GM15510 (cell line): ENCODE measurements around the gene MAP3K21.

Experiments used
- POLR2A ChIP-seq: IDR thresholded peaks from 3 replicates; pipeline ENCODE4 v1.6.1; 2011; ENCODE audit warnings: borderline replicate concordance; ENCODE audit not compliant: insufficient read length; ENCODE audit errors: extremely low read depth

Gene MAP3K21

DNA sequence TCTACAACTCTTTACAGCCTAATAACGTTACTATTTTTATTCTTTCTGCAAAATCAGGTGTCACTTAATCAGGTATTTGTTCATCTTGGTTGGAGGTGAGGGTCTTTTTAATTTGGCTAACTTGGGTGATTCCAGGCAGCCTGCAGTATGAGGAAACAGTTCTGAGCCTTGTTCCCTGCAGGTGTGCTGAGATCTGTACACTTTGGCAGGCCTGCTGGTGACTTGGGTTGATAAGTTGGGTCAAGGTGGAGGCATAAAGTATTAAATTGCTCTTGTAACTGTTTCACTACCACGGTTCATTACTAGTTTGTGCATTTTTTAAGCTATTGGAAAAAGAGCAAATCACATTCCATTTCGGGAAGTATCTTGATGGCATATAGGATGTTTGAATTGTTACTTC is 10.0 kb downstream of the MAP3K21 start:
- TF ChIP-seq POLR2A, result no peak

- no peak for TF ChIP-seq POLR2A
These were observed 10.6 kb downstream of the MAP3K21 start for GRCh38 chr1:233338102-233338501.

DNA sequence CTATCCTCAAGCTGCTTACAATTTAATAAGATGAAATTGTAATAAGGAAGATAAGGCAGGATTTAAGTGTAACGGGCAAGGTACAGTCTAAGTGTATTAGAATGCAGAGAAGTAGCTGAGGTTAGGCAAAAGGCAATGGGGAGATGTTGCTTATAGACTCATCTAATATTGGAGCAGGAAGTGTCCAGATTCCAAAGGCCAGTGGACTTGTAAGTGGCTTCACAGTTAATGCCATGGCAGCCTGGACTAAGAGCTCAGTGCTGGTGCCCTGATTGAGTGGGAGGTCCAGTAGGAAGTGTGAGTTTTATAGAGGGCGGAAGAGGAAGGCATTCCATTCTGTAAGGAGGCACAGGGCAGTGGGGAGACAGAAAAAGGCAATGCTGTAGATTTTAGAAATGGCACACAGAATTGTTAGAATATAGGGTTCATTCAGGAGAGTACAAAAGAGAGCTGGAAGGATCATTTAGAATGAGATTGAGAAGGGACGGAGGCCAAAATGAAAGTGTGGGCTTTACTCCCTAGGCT is 12.6 kb downstream of the MAP3K21 start:
- TF ChIP-seq POLR2A, result no peak

GRCh38 chr1:233340966-233341516 is 13.5 kb downstream of the MAP3K21 start:
- TF ChIP-seq POLR2A, result no peak

DNA sequence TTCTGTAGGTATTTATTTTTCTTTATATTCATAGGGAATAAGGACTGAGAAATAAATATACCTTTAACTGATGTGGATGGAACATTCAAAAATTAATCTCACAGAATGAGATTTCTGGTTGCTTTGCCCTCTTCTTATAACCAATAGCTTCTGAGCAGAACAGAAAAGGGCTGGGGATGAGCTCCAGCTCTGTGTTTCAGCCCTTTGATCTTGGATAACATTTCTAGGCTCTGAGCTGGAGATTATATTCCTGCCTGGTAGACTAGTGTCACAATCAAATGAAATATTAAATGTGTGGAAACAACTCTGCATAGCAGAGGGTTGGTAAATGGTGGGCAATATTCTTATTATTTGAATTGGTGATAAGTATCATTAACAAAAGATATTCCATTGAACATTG is 14.6 kb downstream of the MAP3K21 start:
- TF ChIP-seq POLR2A, result no peak

- no peak for TF ChIP-seq POLR2A
These were observed 15.7 kb downstream of the MAP3K21 start for GRCh38 chr1:233343262-233343661.

DNA sequence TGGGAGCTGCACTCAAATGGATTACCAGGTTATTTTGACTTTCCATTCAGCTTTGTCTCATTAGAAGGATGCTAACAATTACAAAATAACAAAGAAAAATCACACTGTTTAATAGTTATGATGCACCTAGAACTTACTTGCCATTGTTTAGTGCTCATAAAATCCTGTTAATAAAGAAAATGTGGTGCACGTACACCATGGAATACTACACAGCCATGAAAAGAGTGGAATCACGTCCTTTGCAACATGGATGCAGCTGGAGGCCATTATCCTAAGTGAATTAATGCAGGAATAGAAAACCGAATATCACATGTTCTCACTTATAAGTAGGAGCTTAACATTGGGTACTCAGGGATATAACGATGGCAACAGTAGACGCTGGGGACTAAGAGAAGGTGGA is 19.8 kb downstream of the MAP3K21 start:
- no peak for TF ChIP-seq POLR2A

DNA sequence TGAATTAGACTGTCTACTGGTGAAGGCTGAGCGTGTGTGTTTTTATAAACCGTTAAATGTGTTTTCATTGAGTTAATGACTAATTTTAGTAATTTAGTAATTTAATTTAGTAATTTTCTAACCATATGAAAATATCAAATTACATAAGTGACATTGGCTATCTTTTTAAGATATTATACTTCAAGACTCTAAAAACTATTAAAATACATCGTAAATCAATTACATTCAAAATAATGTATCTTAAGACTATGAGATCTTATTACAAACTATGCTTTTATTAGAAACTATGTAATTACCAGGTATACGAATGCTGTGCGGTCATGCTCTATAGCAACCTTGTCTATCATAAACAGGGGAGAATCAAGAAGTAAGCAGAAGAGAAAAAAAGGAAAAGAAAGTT is 21.6 kb downstream of the MAP3K21 start:
- TF ChIP-seq POLR2A, result no peak

DNA sequence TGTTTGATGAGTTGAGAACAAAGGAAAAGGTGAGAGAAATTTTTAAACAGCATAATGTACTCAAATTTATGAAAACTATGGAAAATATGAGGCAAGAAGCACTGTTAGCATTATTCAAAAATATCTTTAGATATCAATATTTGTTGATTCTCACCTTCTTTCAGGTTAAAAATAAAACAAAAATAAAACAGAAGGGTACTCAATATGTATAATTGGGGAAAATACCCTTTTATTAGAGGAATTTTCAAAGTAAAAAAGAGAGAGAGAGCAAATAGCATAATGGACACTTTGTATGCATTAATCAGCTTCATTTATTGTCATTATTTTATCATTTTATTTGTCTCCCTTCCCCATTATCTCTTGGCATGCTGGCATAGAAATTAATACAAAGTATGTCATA is 27.5 kb downstream of the MAP3K21 start:
- TF ChIP-seq POLR2A, result no peak

- no peak for TF ChIP-seq POLR2A
These were observed 28.5 kb downstream of the MAP3K21 start for GRCh38 chr1:233355841-233356704.

- TF ChIP-seq POLR2A, result no peak
These were observed 29.1 kb downstream of the MAP3K21 start for GRCh38 chr1:233356705-233356987.

DNA sequence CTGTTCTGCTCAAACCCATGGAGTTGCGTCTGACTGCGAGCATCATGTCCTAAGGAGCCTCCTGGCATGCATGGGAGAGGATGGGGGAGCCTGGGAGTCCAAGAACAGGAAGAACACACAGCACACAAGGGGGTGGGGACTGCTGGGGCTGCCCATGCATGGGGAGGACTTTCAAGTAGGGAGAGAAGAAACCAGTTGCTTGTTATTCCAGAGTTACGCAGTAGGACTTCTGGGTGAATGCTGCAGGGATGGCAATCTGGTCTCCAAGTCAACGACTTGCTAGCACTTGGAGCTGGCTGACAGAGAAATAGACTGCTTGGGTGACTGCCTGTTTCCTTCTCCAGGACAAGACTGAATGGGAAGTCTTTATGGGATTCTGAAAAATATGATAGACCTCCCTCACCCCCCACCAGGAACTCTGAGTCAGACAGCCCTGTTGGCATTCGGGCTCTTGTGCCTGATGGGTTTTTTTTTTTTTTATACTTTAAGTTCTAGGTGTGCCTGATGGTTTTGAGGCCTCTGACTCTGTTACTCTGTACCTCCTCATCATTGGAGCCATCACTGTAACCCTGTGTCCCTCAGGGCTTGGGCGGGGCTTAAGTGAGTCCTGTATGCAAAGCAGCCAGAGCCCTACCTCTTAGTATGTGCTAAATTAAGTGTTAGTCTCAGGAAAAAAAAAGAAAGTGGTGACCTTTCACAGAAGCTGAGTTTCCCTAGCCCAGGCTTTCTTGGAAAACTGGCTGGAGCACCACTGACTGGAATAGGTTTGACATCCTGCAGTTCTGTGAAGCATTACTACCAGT is 30.3 kb downstream of the MAP3K21 start:
- TF ChIP-seq POLR2A, result no peak

DNA sequence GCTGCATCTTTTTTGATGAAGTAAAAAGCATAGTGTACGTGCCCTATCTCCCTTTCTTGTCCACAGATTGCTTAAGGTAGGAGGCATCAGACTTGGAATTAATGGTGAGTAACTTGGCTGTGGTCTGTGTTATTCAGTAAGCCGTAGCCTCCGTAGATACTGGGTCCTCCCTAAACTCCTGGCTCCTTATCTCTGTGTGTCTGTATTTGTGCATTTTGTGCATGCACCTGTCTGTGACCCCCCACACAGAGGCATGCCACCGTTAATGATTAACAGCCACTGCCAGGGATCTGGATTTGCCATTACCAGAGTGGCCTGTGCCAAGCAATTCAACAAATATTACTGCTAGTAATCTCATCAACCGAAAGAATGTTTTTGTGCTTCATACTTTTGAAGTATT is 31.9 kb downstream of the MAP3K21 start:
- TF ChIP-seq POLR2A, result no peak

DNA sequence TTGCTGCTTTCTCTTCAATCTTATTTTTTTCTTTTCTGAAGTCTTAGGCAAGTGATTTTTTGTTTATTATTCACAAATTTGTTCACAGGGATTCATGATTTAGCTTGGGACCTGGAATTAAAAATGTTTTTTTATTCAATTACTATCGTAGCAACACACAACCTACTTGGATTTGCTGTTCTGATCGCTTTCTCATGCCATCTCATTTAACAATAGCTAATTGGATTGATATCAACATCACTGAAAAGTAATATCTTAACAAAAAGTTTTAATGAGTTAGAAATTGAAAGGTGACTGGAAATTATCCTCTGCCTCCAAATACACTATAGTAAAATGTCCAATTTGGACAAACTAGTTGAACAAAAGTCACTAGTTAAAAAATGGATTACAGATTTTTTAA is 32.4 kb downstream of the MAP3K21 start:
- TF ChIP-seq POLR2A, result no peak

GRCh38 chr1:233360525-233361102 is 33.1 kb downstream of the MAP3K21 start:
- no peak for TF ChIP-seq POLR2A
